Loucy (cell line): ENCODE results near the gene PARP1.

Source experiments
- CTCF ChIP-seq: fragments of 200-600 bp; sonication (generic); conservative IDR thresholded peaks from 2 replicates; pipeline ENCODE4 v1.5.1; 2014; ENCODE audit warnings: mild to moderate bottlenecking, antibody characterized with exemption, low read length
- EZH2phosphoT487 ChIP-seq: fragments of 200-600 bp; IDR thresholded peaks from 2 replicates; pipeline ENCODE4 v1.6.1; 2018; ENCODE audit warnings: antibody characterized with exemption, mild to moderate bottlenecking, moderate library complexity, borderline replicate concordance

- TF ChIP-seq CTCF, result no peak
- no peak for TF ChIP-seq EZH2phosphoT487
Observed at GRCh38 chr1:226449823-226450222, 41.9 kb upstream of the PARP1 start.
